HFFc6 (cell line): Measurements from ENCODE around the gene CST11. TPM values are rescaled to one million over a fixed set of nuclear protein-coding genes. Genes with fewer than 3 reads are reported as not detected.
A peak's percentile ranks its signal among the peaks of the same experiment; 100 is the strongest.

Experiments
- DNase-seq: peaks from one replicate; pipeline ENCODE4 v3.0.0-alpha.2; 2018
- H3K27ac Mint-ChIP-seq: 2 replicates; pipeline ENCODE4 v1.8.0; 2020; ENCODE audit warnings: mild to moderate bottlenecking, mixed read lengths
- H3K27me3 Mint-ChIP-seq: 2 replicates; pipeline ENCODE4 v1.8.0; 2021; ENCODE audit warnings: mild to moderate bottlenecking, moderate library complexity, mixed read lengths; ENCODE audit not compliant: insufficient read depth
- H3K36me3 Mint-ChIP-seq: 2 replicates; pipeline ENCODE4 v1.8.0; 2021; ENCODE audit warnings: low read depth, mixed read lengths
- H3K4me1 Mint-ChIP-seq: 2 replicates; pipeline ENCODE4 v1.8.0; 2020; ENCODE audit warnings: low read depth, mixed read lengths
- H3K4me3 Mint-ChIP-seq: 2 replicates; pipeline ENCODE4 v1.8.0; 2020; ENCODE audit warnings: mild to moderate bottlenecking, moderate library complexity, mixed read lengths
- H3K9me3 Mint-ChIP-seq: 2 replicates; pipeline ENCODE4 v1.8.0; 2020; ENCODE audit warnings: mild to moderate bottlenecking, mixed read lengths
- total RNA-seq, 6 experiments: library from RNA; stranded (reverse); fragmentation: NEBNext Ultra II Directional; extraction: Animal tissue kit (Norgen Biotek cat#: 25700); gene quantifications; 2 replicates in 1 of 6; 3 replicates in 5 of 6; pipeline ENCODE4 v1.2.3, GENCODE V29; 2021
- TF ChIP-seq, protein P1 (sequence below): fragments of 200-600 bp; sonication (generic); IDR thresholded peaks from 2 replicates; pipeline ENCODE4 v1.5.0; 2021; ENCODE audit warnings: antibody characterized with exemption, mild to moderate bottlenecking

CST11 gene
- total RNA-seq, 6 experiments from 2014 or later = not detected

DNA sequence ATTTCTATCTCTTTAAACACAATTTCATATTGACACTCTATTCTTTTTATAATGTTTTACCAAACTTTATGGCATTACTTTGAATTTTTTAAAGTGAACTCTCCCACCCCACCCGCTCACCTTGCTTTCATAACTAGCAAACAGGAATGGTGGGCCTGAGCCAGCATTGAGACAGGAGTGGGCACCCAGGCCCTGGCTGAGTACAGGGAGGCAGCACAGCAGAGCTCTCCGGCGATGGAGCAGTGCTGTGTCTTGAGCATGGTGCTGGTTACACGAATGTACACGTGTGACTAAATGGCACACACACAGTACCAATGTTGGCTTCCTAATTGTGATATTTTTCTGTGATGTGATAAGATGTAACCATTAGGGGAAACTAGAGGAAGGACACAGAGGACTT, 4.5 kb downstream of the CST11 start:
- Mint-ChIP-seq H3K4me1 (peaks cover 26% of the 10 kb centered on the region), H3K36me3 (no peaks in the 10 kb centered on the region), H3K27me3 (peaks cover 20% of the 10 kb centered on the region), H3K4me3 (no peak overlapping the region), H3K9me3 (no peaks in the 10 kb centered on the region), H3K27ac (no peak overlapping the region)
- TF ChIP-seq, protein P1, sequence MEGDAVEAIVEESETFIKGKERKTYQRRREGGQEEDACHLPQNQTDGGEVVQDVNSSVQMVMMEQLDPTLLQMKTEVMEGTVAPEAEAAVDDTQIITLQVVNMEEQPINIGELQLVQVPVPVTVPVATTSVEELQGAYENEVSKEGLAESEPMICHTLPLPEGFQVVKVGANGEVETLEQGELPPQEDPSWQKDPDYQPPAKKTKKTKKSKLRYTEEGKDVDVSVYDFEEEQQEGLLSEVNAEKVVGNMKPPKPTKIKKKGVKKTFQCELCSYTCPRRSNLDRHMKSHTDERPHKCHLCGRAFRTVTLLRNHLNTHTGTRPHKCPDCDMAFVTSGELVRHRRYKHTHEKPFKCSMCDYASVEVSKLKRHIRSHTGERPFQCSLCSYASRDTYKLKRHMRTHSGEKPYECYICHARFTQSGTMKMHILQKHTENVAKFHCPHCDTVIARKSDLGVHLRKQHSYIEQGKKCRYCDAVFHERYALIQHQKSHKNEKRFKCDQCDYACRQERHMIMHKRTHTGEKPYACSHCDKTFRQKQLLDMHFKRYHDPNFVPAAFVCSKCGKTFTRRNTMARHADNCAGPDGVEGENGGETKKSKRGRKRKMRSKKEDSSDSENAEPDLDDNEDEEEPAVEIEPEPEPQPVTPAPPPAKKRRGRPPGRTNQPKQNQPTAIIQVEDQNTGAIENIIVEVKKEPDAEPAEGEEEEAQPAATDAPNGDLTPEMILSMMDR = no peak
- DNase-seq = no peak

DNA sequence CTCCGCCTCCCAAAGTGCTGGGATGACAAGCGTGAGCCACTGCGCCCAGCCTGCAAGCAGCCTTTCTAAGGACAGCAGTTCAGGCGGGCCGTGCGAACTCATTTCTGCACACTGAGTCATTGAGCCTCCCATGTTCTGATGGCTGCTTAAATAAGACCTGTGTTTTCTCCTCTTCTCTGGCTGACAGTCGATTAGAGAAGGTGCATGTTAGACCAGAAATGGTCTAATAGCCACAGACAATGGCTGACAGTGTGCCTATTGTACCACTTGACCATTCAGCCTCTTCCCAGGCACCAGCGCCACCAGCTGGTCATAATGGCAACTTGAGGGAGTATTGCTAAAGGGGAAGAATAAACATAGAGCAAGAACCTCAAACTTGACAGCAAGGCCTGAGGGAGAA, 6.2 kb downstream of the CST11 start:
- Mint-ChIP-seq H3K27ac (peak overlapping the region; percentile 52; the same call in 1 of the 2 replicates), H3K4me3 (no peak overlapping the region), H3K27me3 (peaks cover 6% of the 10 kb centered on the region), H3K4me1 (peaks cover 32% of the 10 kb centered on the region), H3K36me3 (no peaks in the 10 kb centered on the region), H3K9me3 (no peaks in the 10 kb centered on the region)
- peak; percentile 30 for DNase-seq
- TF ChIP-seq, protein P1 = peak; percentile 74

DNA sequence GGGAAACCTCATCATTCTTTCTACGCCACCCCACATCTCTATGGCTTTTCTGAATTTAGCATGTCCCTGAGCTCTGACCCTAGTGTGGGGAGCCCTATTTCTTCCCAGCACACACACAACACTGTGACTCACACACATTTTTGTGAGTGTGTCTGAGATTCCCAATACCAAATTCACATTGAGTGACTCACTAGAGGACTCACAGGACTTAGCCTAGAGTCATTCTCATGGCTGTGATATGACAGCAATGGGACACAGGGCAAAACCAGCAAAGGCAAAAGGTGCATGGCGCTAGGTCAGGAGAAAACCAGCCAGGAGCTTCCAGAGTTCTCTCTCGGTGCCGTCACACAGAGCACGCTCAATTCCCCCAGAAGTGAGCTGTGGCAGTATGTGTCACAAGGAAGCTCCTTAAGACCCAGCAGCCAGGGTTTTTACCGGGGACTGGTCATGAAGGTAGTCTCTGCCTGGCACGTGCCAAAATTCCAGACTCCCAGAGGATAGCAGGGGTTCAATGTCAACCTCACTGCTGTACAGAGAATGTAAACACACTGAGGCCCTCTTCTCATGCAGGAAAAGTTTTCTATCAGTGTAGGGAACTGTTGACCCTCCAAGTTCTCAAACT, 7.0 kb downstream of the CST11 start:
- Mint-ChIP-seq H3K4me1 (peaks cover 32% of the 10 kb centered on the region), H3K36me3 (no peaks in the 10 kb centered on the region), H3K9me3 (no peaks in the 10 kb centered on the region), H3K27ac (peak overlapping the region; percentile 52), H3K27me3 (peaks cover 6% of the 10 kb centered on the region), H3K4me3 (peak overlapping the region; percentile 49; the same call in 1 of the 2 replicates)
- TF ChIP-seq, protein P1 = no peak
- DNase-seq = peak; percentile 94

DNA sequence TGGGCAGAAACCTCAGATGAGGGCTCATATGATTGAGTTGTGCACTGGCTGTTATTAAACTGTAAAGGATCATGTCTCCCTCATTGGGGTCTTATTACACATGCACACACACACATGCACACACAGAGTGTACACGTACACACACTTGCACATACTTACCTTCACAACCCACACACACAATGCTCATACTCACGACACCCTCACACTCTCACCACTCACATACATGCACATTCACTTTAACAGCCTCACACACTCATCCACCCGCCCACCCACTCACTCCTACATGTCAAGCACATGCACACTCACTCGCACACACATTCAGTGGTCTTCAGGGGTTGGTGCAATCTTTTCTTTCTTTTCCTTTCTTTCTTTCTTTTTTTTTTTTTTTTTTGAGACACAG, 7.8 kb downstream of the CST11 start:
- H3K9me3 Mint-ChIP-seq = no peaks in the 10 kb centered on the region
- H3K4me3 Mint-ChIP-seq = no peak overlapping the region
- H3K27me3 Mint-ChIP-seq = peaks cover 7% of the 10 kb centered on the region
- TF ChIP-seq, protein P1 = no peak
- peaks cover 32% of the 10 kb centered on the region for H3K4me1 Mint-ChIP-seq
- DNase-seq = no peak
- H3K36me3 Mint-ChIP-seq = no peaks in the 10 kb centered on the region
- no peak overlapping the region; the same call in 1 of the 2 replicates for H3K27ac Mint-ChIP-seq

DNA sequence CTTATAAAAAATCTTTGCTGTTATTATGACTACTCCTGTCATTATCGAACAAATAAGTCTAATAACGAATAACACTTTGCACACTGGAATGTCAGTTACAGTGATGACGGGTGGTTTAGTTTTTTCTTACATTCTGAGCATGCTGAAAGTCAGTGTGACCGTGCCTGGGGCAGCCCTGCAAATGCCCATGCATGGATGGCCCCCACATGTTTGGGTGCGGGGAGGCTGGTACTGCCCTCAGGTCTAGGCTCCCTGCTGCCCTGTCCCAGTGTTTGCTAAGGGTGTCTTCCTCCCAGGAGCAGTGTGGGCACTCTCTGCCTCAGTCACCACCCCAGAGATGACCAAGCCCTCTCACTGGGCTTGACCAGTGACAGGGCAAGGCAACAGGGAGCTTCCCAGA, 10.2 kb downstream of the CST11 start:
- H3K9me3 Mint-ChIP-seq = no peaks in the 10 kb centered on the region
- peaks cover 32% of the 10 kb centered on the region for H3K4me1 Mint-ChIP-seq
- TF ChIP-seq, protein P1 = no peak
- H3K27me3 Mint-ChIP-seq = peaks cover 11% of the 10 kb centered on the region
- H3K4me3 Mint-ChIP-seq = no peak overlapping the region
- DNase-seq = no peak
- H3K27ac Mint-ChIP-seq = no peak overlapping the region
- H3K36me3 Mint-ChIP-seq = no peaks in the 10 kb centered on the region
